Measurements from ENCODE around the gene IRF2BPL. TPM values are rescaled to one million over a fixed set of nuclear protein-coding genes. Genes with fewer than 3 reads are reported as not detected.

IRF2BPL gene
- total and polyA plus RNA-seq, 2 of the 4 experiments (the other 2 are of a cell fraction): 6.3 to 14.5 TPM

DNA sequence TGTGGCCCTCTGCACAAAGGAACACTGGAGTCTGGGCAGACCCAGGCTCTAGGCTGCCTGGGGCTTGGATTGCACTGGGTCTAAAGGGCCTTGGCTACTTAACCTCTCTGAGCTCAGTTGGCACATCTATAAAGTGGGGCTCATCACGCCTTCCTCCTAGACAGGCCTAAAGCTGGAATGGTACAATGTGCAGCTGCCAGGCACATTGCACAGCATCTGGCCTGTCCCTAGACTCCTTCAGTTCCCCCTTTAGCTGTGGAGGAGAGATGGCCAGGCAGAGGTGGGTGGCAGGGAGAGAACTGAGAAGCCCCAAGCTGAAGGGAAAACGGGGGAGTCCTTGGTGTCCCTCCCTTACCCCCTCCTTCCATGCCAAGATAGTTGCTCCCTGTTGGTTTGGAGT, 10.8 kb downstream of the IRF2BPL start:
- Histone ChIP-seq H4K91ac (ENCODE audit: insufficient read depth, low read depth, low read length) (no peak overlapping the region), H3K56ac (ENCODE audit: extremely low read depth, insufficient read depth, low read length) (no peak overlapping the region), H4K5ac (ENCODE audit: low read depth, low read length) (no peak overlapping the region), H3K4ac (ENCODE audit: low read depth, low read length) (no peak overlapping the region), H3K27ac (ENCODE audit: insufficient read depth, low read length) (no peak overlapping the region), H3K18ac (ENCODE audit: low read depth, low read length) (no peak overlapping the region), H3K9me1 (ENCODE audit: insufficient read depth, low read length) (0 out of 2 replicates have a peak, but pooled peaks cover 4% of the 10 kb centered on the region), H3K9ac (ENCODE audit: low read depth, low read length) (no peak overlapping the region), H3K4me3 (ENCODE audit: insufficient read depth, low read depth, low read length) (no peak overlapping the region), H2AK5ac (ENCODE audit: low read depth, low read length) (peak overlapping the region; percentile 59; the same call in 1 of the 2 replicates), H2BK120ac (ENCODE audit: low read depth, low read length) (no peak overlapping the region), H2BK15ac (ENCODE audit: low read depth, low read length) (no peak overlapping the region), H3K4me1 (ENCODE audit: control insufficient read depth, insufficient read depth, low read length) (peaks cover 9% of the 10 kb centered on the region), H3K79me1 (ENCODE audit: low read depth in 1 of 2, low read length in 2 of 2) (peaks cover 0 to 12% of the 10 kb centered on the region in 2 experiments; a peak in 3 of 4 replicates), H4K8ac (ENCODE audit: low read depth in 2 of 2, low read length in 2 of 2) (no peak overlapping the region), H2BK5ac (ENCODE audit: low read depth, low read length, poor library complexity, severe bottlenecking) (no peak overlapping the region), H3K4me2 (ENCODE audit: low read depth, low read length) (no peak overlapping the region), H3K9me3 (ENCODE audit: control insufficient read depth, insufficient read depth, low read length) (no peaks in the 10 kb centered on the region), H3K36me3 (ENCODE audit: control insufficient read depth, insufficient read depth, low read length) (0 out of 2 replicates have a peak, but pooled peaks cover 2% of the 10 kb centered on the region), H3K27me3 (ENCODE audit: control insufficient read depth, insufficient read depth, low read length) (no peaks in the 10 kb centered on the region), H2AK9ac (replicated peaks; ENCODE audit: low read depth, low read length, poor library complexity) (peak overlapping the region; percentile 78), H4K20me1 (ENCODE audit: insufficient read depth, low read length) (peaks cover 8% of the 10 kb centered on the region; the same call in 1 of the 2 replicates), H3K23ac (ENCODE audit: low read depth, low read length) (no peak overlapping the region; the same call in 1 of the 2 replicates), H2BK20ac (ENCODE audit: low read depth, low read length) (no peak overlapping the region), H3K14ac (replicated peaks; ENCODE audit: low read depth, low read length) (0 out of 2 replicates have a peak overlapping the region, but pooled peaks have one; percentile 51), H2AFZ (replicated peaks; ENCODE audit: low read length, poor library complexity) (no peak overlapping the region)
- no TSS peak for BruUV-seq (replicated peaks)
- TF ChIP-seq ELK1 (IDR thresholded peaks at IDR 0.05; ENCODE audit: borderline replicate concordance, low read depth, low read length): no peak
- no peak for TF ChIP-seq MAZ (IDR thresholded peaks at IDR 0.05; ENCODE audit: borderline replicate concordance, low read depth, low read length)
- TF ChIP-seq, protein P1, sequence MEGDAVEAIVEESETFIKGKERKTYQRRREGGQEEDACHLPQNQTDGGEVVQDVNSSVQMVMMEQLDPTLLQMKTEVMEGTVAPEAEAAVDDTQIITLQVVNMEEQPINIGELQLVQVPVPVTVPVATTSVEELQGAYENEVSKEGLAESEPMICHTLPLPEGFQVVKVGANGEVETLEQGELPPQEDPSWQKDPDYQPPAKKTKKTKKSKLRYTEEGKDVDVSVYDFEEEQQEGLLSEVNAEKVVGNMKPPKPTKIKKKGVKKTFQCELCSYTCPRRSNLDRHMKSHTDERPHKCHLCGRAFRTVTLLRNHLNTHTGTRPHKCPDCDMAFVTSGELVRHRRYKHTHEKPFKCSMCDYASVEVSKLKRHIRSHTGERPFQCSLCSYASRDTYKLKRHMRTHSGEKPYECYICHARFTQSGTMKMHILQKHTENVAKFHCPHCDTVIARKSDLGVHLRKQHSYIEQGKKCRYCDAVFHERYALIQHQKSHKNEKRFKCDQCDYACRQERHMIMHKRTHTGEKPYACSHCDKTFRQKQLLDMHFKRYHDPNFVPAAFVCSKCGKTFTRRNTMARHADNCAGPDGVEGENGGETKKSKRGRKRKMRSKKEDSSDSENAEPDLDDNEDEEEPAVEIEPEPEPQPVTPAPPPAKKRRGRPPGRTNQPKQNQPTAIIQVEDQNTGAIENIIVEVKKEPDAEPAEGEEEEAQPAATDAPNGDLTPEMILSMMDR (conservative IDR thresholded peaks at IDR 0.05; ENCODE audit: low read depth, low read length): no peak
- no peak for TF ChIP-seq SMC3 (IDR thresholded peaks at IDR 0.05; ENCODE audit: low read depth, low read length)
- no peak for TF ChIP-seq POLR2A (IDR thresholded peaks at IDR 0.05; ENCODE audit: low read depth, low read length)
- TF ChIP-seq NFE2L2 (IDR thresholded peaks at IDR 0.05; ENCODE audit: low read depth, low read length): no peak
- TF ChIP-seq MXI1 (IDR thresholded peaks at IDR 0.05; ENCODE audit: borderline replicate concordance, low read depth, low read length): no peak
- TF ChIP-seq RCOR1 (IDR thresholded peaks at IDR 0.05; ENCODE audit: insufficient replicate concordance, low read length): no peak
- TF ChIP-seq USF2 (IDR thresholded peaks at IDR 0.05; ENCODE audit: low read depth, low read length): no peak
- no peak for TF ChIP-seq CEBPB (IDR thresholded peaks at IDR 0.05; ENCODE audit: low read depth, low read length)
- TF ChIP-seq BHLHE40 (IDR thresholded peaks at IDR 0.05; ENCODE audit: low read depth, low read length): no peak
- TF ChIP-seq FOS (IDR thresholded peaks at IDR 0.05; ENCODE audit: low read depth, low read length): no peak
- no peak for TF ChIP-seq RAD21 (IDR thresholded peaks at IDR 0.05; ENCODE audit: low read length)
- no peak for TF ChIP-seq RFX5 (IDR thresholded peaks at IDR 0.05; ENCODE audit: low read depth, low read length)
- TF ChIP-seq MAFK (IDR thresholded peaks at IDR 0.05; ENCODE audit: low read depth, low read length): no peak
- no peak for TF ChIP-seq CHD1 (IDR thresholded peaks at IDR 0.05; ENCODE audit: low read depth, low read length)
- no peak for ATAC-seq (ENCODE audit: low read depth)
- in situ Hi-C loops (cut with MboI; ENCODE audit: low sequenced_read_pairs): no loop called here
- DNase-seq: no peak
- POLR2A ChIA-PET (ENCODE audit: unreplicated experiment): no interaction called here
- WGBS, 2 experiments (ENCODE audit: extremely low coverage in 2 of 2, insufficient read length in 1 of 2): no CpG with 5 or more reads among the region's 2 CpGs
- CTCF ChIA-PET: interaction anchor here (1.7 kb wide), 1 partner anchor 12 kb away, joined by 3 read pairs; no protein-coding TSS in a partner anchor
- intact Hi-C loops (cut with micrococcal nuclease): no loop called here
- dilution Hi-C loops (cut with HindIII; ENCODE audit: low sequenced_read_pairs, unreplicated experiment): no loop called here

Measured in IMR-90 (cell line).